Endodermal cell (in vitro differentiated cells): ENCODE results near the gene MLANA. TPM values are rescaled to one million over a fixed set of nuclear protein-coding genes. Genes with fewer than 3 reads are reported as not detected.

ENCODE experiments used
- DNase-seq: peaks from one replicate; pipeline ENCODE4 v3.0.0-alpha.2; 2017
- H3K27ac ChIP-seq: 2 replicates; pipeline ENCODE4 v1.5.1; 2013; ENCODE audit warnings: mild to moderate bottlenecking, low read depth, low read length, moderate library complexity
- H3K27me3 ChIP-seq: 2 replicates; pipeline ENCODE4 v1.6.1; 2013; ENCODE audit warnings: mild to moderate bottlenecking, low read length, moderate library complexity; ENCODE audit not compliant: insufficient read depth, control insufficient read depth, poor library complexity, severe bottlenecking
- H3K36me3 ChIP-seq: 2 replicates; pipeline ENCODE4 v1.7.0; 2013; ENCODE audit warnings: mild to moderate bottlenecking, low read length, moderate library complexity; ENCODE audit not compliant: control insufficient read depth, insufficient read depth
- H3K4me1 ChIP-seq: one replicate; pipeline ENCODE4 v1.7.0; 2013; ENCODE audit warnings: low read length; ENCODE audit not compliant: control insufficient read depth, insufficient read depth
- H3K4me3 ChIP-seq: 2 replicates; pipeline ENCODE4 v1.5.1; 2013; ENCODE audit warnings: mild to moderate bottlenecking, low read length, moderate library complexity
- H3K9ac ChIP-seq: 2 replicates; pipeline ENCODE4 v1.6.1; 2013; ENCODE audit warnings: mild to moderate bottlenecking, low read length, moderate library complexity; ENCODE audit not compliant: poor library complexity, severe bottlenecking; ENCODE audit errors: extremely low read depth
- H3K9me3 ChIP-seq: 2 replicates; pipeline ENCODE4 v1.6.1; 2013; ENCODE audit warnings: mild to moderate bottlenecking, low read length, moderate library complexity; ENCODE audit not compliant: control insufficient read depth
- H3K27ac Mint-ChIP-seq: 2 replicates; pipeline ENCODE4 v1.8.0; 2020; ENCODE audit warnings: mixed read lengths
- H3K27me3 Mint-ChIP-seq: 2 replicates; pipeline ENCODE4 v1.8.0; 2021; ENCODE audit warnings: mild to moderate bottlenecking, mixed read lengths; ENCODE audit not compliant: insufficient read depth
- H3K36me3 Mint-ChIP-seq: 2 replicates; pipeline ENCODE4 v1.8.0; 2020; ENCODE audit warnings: low read depth, mixed read lengths
- H3K4me1 Mint-ChIP-seq: 2 replicates; pipeline ENCODE4 v1.8.0; 2020; ENCODE audit warnings: mixed read lengths
- H3K4me3 Mint-ChIP-seq: 2 replicates; pipeline ENCODE4 v1.8.0; 2020; ENCODE audit warnings: mild to moderate bottlenecking, moderate library complexity, mixed read lengths
- H3K9me3 Mint-ChIP-seq: 2 replicates; pipeline ENCODE4 v1.8.0; 2020; ENCODE audit warnings: mild to moderate bottlenecking, mixed read lengths
- WGBS, 2 experiments: methylation state at CpG; one replicate each; pipeline versions ENCODE4 v1.1.5 to v1.1.7; 2013; ENCODE audit warnings: missing lambda C conversion rate in 2 of 2, mixed read lengths in 1 of 2; ENCODE audit not compliant: insufficient coverage in 1 of 2, insufficient read length in 1 of 2; 5-methylcytosine and 5-hydroxymethylcytosine counted together
- total RNA-seq, 2 donors: library from RNA; stranded (reverse); fragmentation: NEBNext Ultra II Directional in 1 of 2; extraction: Animal tissue kit (Norgen Biotek cat#: 25700) in 1 of 2; gene quantifications; 2 replicates in 1 of 2; 3 replicates in 1 of 2; pipeline ENCODE4 v1.2.1, GENCODE V29; 2021
- TF ChIP-seq, protein P1 (sequence below): fragments of 200-600 bp; sonication (generic); conservative IDR thresholded peaks from 2 replicates; pipeline ENCODE4 v1.5.0; 2021; ENCODE audit warnings: antibody characterized with exemption, mild to moderate bottlenecking

Gene MLANA
- total RNA-seq, 2 donors from 2014 or later = not detected

DNA sequence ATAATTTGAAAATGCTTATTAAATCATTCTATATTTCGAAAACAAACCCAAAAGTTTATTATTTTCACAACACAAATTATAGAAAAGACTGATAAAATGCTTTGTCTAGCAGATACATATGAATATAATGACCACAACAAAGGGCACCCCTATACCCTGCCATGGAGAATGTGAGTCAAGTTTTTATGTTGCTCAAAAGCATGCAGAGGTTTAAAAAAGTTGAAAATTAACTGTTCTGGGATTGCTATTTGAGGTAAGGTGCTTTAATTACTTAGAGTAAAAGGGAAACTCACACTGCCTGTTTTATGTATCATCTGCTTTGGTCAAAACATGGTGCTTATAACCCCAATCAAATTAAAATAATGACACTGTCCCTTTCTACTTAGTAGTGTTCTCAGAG is 41.0 kb downstream of the MLANA start:
- peaks cover 4% of the 10 kb centered on the region for H3K36me3 Mint-ChIP-seq
- no peaks in the 10 kb centered on the region for H3K9me3 Mint-ChIP-seq

DNA sequence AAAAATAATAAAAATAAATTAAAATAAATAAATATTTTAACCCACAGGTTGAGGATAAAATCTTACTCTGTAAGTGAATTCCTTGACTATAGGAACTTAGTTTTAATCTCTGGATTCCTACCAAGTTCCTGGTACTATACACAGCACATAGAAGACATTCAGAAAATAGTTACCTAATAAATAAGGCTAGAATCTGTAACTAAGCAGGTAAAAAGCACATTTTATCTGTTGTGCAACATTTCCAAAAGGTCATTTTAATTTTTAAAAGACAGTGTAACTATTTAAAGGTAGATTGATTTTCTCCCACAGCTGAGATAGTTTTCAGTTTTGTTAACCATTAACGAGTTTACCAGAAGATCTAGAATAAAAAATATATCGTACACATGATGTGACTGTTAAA is 47.8 kb downstream of the MLANA start:
- H3K4me3 ChIP-seq = no peak overlapping the region
- no peak overlapping the region for H3K27ac ChIP-seq
- Mint-ChIP-seq H3K4me3 (no peak overlapping the region), H3K4me1 (no peaks in the 10 kb centered on the region), H3K27ac (no peak overlapping the region), H3K9me3 (no peaks in the 10 kb centered on the region), H3K36me3 (peaks cover 2% of the 10 kb centered on the region), H3K27me3 (no peaks in the 10 kb centered on the region)
- no peaks in the 10 kb centered on the region for H3K27me3 ChIP-seq
- DNase-seq = no peak
- no peaks in the 10 kb centered on the region for H3K4me1 ChIP-seq
- peaks cover 3% of the 10 kb centered on the region for H3K36me3 ChIP-seq
- no peaks in the 10 kb centered on the region for H3K9me3 ChIP-seq
- 100% methylated on average over 1 of the region's 2 CpGs; no CpG with 5 or more reads in 1 of the 2 experiments for WGBS, 2 experiments
- TF ChIP-seq, protein P1, sequence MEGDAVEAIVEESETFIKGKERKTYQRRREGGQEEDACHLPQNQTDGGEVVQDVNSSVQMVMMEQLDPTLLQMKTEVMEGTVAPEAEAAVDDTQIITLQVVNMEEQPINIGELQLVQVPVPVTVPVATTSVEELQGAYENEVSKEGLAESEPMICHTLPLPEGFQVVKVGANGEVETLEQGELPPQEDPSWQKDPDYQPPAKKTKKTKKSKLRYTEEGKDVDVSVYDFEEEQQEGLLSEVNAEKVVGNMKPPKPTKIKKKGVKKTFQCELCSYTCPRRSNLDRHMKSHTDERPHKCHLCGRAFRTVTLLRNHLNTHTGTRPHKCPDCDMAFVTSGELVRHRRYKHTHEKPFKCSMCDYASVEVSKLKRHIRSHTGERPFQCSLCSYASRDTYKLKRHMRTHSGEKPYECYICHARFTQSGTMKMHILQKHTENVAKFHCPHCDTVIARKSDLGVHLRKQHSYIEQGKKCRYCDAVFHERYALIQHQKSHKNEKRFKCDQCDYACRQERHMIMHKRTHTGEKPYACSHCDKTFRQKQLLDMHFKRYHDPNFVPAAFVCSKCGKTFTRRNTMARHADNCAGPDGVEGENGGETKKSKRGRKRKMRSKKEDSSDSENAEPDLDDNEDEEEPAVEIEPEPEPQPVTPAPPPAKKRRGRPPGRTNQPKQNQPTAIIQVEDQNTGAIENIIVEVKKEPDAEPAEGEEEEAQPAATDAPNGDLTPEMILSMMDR = no peak
- H3K9ac ChIP-seq = no peak overlapping the region

More for the DNA sequence above, 41.0 kb downstream of the MLANA start:
- no peaks in the 10 kb centered on the region for H3K4me1 Mint-ChIP-seq
- Histone ChIP-seq H3K27ac (no peak overlapping the region), H3K9ac (no peak overlapping the region), H3K4me1 (no peaks in the 10 kb centered on the region), H3K27me3 (no peaks in the 10 kb centered on the region), H3K36me3 (peaks cover 8% of the 10 kb centered on the region), H3K9me3 (no peaks in the 10 kb centered on the region), H3K4me3 (no peak overlapping the region)
- H3K4me3 Mint-ChIP-seq = no peak overlapping the region
- H3K27ac Mint-ChIP-seq = no peak overlapping the region
- DNase-seq = no peak
- no CpG with 5 or more reads among the region's 1 CpG for WGBS, 2 experiments
- no peaks in the 10 kb centered on the region for H3K27me3 Mint-ChIP-seq
- TF ChIP-seq, protein P1 = no peak

DNA sequence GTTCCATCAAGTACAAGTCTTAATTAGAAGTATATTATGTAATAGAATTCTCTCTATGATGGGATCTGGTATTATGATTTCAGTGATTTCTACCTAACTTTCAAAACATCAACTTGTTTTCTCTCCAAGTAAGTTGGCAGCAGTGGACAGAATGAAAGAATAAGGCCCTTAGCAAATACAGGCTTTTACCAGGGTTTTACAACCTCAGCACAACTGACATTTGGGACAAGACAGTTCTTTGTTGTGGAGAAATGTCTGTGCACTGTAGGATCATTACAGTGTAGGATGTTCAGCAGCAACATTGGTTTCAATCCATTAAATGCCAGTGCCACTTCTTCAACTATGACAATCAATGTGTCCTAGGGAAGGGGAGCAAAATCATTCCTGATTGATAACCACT is 48.8 kb downstream of the MLANA start:
- H3K9me3 Mint-ChIP-seq = no peaks in the 10 kb centered on the region
- Histone ChIP-seq H3K27ac (no peak overlapping the region), H3K9ac (no peak overlapping the region), H3K4me1 (no peaks in the 10 kb centered on the region), H3K36me3 (no peaks in the 10 kb centered on the region), H3K27me3 (no peaks in the 10 kb centered on the region), H3K9me3 (no peaks in the 10 kb centered on the region), H3K4me3 (no peak overlapping the region)
- H3K4me1 Mint-ChIP-seq = no peaks in the 10 kb centered on the region
- H3K4me3 Mint-ChIP-seq = no peak overlapping the region
- H3K27ac Mint-ChIP-seq = no peak overlapping the region
- TF ChIP-seq, protein P1 = no peak
- no peaks in the 10 kb centered on the region for H3K36me3 Mint-ChIP-seq
- no peaks in the 10 kb centered on the region for H3K27me3 Mint-ChIP-seq
- no peak for DNase-seq
